UCSD-AML1 (cell line): ENCODE results near the gene MYH6.
A peak's percentile ranks its signal among the peaks of the same experiment; 100 is the strongest.

Experiments
- DNase-seq: peaks from one replicate; lab custom pipeline; 2025; ENCODE audit not compliant: unreplicated experiment; lab: John Stamatoyannopoulos, UW

The MYH6 gene

DNA sequence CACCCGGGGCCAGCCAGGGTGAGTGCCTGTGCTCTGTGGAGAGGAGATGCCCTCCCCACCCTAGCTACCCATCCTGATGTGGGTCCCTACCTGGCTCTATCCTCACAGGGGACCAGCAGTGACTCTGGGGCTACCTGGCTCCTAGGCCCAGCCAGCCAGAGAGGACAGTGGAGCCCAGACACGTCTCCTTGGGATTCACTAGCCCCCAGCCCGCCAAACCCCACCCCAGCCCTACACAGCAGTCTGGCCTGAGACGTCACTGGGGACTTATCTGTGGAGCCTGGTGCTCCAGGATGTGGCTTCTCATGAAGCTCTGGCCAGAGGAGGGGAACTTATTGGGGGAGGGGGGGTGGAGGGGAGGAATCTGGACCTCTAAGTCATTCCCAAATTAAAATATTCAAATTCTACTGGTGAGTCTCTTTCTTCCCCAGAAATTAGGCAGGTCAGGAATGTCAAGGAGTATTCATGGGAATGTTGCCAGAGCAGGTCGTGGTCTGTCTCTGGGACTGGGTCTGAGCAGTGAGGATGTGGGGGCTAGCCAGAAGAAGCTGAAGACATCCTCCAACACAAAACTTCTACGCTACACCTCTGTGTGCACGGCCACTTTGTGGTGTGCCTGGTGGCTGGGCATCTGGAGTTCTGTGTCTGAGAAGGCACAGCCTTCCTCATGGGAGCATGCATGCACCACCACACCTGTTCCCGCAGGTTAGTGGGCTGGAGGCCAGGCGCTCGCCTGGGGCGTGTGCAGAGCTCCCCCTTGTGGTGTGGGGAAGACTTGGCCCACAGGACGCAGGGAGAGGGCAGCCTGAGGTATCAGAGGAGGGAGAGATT lies 28.5 kb downstream of the MYH6 start:
- peak; percentile 59 for DNase-seq

DNA sequence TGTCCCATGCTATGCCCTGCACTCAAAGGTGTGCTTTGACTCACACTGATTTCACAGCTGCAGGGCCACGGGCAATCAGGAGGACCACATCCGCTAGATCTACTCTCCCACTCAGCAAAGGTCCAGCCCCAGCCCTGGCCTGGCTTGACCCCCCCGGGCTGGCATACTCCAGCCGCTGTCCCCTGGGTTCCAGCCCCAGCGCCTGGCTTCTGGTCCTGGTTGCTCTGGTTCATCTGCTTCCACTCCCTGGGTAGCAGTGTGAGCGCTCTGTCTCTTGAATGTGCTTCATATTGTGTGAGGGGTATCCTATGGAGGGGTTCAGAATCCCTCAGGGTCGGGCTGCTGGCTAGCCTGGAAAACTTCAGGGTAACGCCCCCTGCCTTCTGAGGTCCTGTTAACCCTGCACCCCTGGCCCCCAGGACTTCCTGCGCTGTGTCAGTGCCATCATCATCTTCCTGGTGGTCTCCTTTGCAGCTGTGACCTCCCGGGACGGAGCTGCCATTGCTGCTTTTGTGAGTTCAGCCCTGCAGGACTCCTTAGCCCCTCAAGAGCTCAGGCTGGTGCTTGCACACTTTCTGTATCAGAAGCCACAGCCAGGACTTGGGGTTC lies 29.4 kb downstream of the MYH6 start:
- DNase-seq: no peak

DNA sequence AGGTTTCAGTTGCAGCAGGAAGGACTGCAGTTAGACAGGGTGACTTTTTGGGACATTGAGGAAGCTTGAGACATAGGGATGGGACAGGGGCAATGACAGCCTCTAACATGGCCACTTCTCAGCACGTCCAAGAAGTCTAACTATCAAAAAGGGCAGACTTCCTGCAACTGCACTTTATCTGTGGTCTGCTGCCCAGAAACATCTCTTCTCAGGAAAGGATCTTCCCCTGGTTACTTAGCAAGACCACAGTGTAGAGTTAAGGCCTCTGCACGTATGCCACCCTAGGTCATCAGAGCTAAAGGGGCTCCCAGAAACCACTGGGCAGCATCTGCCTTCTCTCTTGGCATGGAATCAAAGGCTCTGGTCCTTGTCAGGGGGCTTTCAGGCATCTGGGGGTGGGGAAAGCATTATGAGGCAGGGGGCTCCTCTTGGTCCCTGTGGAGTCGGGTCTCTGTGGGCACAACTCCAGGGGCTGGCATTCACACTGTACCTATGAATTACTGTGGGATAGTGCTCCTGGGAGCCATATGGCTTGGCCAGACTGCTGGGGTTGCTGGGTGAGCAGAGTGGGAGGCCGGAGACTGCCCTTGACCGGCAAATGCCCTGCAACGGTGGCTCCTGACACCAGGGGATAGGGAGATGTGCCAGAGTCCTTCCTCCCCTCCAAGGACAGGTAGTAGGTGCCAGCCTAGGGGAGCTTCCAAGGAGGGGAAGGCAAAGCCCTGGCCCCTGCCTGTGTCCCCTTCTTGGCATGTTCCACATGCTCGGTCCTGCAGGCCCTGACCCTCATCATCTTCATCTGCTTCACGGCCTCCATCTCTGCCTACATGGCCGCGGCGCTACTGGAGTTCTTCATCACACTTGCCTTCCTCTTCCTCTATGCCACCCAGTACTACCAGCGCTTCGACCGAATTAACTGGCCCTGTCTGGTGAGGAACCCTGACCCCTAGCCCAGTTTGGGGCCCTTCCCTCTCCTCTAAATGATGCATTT lies 30.2 kb downstream of the MYH6 start:
- DNase-seq: peak; percentile 36

DNA sequence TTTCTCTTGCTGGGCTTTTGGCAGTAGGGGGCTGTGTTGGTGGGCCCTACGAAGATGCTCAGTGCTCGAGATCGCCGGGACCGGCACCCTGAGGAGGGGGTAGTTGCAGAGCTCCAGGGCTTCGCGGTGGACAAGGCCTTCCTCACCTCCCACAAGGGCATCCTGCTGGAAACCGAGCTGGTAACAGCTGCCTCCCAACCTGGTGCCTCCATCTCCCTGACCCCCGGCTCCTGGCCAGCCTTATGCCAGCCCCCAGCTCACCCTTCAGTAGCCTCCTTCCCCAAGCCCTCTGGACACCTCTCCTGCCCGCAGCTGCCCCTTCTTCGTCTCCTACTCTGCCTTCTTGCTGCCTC lies 30.9 kb downstream of the MYH6 start:
- no peak for DNase-seq

DNA sequence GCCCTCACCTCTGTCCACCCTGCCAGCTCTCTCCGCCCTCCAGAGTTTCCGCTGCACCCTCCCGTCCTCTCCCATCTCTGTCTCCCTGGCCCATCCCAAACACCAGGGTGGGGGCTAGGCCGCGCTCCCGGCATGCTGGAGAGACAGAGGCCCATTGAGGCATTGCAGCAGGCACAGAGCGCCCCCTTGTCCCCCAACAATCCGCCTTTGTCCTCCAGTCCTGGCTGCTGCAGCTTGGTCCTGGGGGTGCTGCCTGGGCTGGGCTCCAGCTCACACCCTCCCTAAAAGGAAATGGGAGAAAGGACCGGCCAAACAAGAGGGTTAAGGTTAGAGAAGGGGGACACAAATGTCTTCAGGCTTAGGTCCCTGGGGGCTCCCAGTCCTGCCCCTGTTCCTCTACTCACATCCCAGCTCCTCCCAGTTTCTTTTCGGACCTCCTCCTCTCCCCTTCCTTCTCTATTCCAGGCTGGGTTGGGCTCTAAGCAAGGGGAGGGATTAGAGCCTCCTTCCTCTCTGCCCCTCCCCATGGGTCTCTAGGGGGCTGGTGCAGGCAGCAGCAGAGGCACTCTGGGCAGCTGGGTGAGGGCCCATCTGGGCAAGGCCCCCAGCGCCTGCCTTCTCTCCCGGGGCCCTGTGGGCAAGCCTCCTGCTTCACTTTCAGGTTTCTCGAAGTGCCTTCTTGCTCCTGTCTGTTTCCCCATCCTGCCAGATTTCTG lies 31.4 kb downstream of the MYH6 start, which contains the start of gene CMTM5:
Gene CMTM5 (plus strand): TSS at position 565 of the 716 bp plus-strand sequence. CDS start 206 bp downstream, outside the sequence.
- DNase-seq: peak; percentile 40

DNA sequence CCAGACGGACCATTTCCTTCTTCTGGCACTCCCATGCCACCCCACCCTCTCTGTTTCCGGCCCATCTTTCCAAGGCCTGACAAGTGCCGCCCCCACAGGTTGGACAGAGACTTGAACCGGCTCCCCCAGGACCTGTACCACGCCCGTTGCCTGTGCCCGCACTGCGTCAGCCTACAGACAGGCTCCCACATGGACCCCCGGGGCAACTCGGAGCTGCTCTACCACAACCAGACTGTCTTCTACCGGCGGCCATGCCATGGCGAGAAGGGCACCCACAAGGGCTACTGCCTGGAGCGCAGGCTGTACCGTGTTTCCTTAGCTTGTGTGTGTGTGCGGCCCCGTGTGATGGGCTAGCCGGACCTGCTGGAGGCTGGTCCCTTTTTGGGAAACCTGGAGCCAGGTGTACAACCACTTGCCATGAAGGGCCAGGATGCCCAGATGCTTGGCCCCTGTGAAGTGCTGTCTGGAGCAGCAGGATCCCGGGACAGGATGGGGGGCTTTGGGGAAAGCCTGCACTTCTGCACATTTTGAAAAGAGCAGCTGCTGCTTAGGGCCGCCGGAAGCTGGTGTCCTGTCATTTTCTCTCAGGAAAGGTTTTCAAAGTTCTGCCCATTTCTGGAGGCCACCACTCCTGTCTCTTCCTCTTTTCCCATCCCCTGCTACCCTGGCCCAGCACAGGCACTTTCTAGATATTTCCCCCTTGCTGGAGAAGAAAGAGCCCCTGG lies 32.4 kb downstream of the MYH6 start:
- DNase-seq: no peak

DNA sequence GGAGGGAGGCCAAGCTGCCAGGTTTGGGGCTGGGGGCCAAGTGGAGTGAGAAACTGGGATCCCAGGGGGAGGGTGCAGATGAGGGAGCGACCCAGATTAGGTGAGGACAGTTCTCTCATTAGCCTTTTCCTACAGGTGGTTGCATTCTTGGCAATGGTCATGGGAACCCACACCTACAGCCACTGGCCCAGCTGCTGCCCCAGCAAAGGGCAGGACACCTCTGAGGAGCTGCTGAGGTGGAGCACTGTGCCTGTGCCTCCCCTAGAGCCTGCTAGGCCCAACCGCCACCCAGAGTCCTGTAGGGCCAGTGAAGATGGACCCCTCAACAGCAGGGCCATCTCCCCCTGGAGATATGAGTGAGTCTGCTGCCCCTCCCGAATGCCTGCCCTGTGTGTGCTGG lies 35.0 kb downstream of the MYH6 start:
- DNase-seq: no peak

DNA sequence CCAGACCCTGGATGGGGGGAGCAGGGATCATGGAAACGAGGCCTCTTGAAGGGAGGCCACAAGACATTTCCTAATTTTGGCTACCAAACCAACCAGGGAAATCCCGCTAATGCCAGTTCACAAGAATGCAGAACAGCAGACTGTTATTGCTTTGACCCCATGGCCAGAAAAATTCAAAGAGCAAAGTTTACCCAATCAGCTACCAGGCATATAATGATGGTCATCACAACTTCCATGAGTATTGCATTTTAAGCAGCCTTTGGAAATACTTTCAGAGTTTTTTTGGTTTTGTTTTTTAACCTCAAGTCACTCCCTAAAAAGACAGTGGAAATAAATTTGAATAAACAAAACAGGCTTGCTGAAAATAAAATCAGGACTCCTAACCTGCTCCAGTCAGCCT lies 35.6 kb downstream of the MYH6 start, which contains the start of gene IL25:
Gene IL25 (plus strand): TSS at position 301 of the 400 bp plus-strand sequence.
- DNase-seq: no peak

DNA sequence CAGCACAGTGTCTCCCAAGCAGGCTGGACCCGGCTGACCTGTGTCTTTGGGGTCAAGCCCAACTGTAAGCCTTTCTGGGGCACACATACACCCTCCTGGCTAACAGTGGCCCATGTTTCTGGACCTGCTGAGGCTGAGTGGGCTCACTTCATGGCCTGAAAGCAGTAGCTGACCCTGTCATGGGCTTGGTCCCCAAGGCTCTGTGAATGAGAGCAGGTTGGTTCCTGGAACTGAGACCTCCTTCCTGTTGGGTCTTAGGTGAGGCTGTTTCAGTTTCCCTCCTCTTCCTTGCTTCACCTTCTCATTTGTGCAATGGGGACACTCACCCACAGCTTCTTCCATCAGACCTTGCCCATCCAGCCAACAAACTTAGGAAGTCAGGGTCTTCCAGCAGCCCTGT lies 36.2 kb downstream of the MYH6 start:
- no peak for DNase-seq

DNA sequence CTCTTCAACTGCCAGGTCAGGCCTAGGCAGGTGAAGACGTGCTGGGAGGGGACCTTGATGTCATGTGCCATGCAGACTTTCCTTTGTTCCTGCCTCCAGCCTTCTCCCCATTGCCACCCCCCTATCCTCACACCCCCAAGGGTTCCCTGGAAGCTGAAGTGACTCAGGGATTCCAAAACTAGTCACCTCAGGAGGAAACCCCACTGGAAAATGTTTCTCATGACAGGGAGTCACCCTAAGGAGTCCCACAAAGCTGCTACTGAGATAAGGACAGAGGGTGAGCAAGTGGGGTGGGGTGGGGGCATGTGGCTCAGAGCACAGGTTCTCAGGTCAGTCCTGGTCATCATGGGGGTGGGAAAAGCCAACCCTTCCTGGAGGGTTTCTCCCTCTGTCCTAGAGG lies 37.9 kb downstream of the MYH6 start:
- no peak for DNase-seq

DNA sequence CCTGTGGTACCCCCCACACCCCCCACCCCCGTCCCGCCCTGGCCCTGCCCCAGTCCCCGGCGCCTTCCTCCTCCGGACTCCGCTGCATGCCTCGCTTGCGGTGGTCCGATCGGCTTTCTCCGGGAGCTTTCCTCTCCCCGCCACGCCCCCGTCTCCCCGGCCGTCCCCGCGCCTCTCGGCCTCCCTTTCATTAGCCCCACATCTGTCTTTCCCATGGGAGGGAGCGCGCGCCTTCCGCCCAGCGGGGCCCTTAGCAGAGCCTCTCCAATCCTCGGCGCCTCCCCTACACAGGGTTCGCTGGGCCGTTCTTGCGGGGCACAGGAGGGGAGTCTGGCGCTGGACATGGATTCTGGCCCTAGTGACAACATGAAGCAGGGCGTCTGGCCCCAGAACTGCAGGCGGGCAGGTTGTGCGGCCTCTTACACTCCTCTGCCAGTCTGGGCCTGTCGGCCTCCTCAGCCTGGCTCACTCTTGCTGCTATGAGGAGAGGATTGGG lies 41.6 kb downstream of the MYH6 start:
- no peak for DNase-seq

DNA sequence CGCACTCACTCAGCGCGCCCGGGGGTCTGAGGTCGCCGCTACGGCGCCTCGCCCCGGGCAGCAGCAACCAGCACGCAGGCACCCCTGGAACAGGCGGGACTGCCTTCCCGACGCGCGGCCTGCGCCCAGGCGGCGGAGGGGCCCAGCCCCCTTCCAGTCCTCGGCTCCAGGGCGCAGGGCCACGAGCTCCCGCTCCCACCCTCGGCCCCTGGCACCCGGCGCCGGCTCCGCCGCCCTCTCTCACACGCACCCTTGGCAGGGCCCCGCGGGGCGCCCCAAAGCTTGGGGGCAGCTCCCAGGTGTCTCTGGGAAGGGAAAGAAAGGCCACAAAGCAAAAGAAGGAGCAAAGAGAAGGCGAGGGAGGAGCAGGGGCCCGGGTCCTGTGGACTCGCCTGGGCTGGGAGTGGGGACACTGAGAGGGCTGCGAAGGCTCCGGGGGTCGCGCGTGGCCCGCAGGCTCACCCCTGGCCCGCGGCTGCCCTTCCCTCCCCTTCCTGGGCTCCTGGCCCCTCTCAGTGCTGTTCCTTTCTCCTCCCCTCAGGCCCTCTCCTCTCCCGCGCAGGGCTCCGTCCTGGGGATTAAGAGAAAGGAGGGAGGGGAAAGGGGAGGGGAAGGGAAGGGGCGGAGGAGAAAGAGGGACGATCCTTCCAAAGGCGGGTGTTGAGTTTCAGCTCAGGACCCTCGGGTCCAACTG lies 42.2 kb downstream of the MYH6 start:
- DNase-seq: no peak

DNA sequence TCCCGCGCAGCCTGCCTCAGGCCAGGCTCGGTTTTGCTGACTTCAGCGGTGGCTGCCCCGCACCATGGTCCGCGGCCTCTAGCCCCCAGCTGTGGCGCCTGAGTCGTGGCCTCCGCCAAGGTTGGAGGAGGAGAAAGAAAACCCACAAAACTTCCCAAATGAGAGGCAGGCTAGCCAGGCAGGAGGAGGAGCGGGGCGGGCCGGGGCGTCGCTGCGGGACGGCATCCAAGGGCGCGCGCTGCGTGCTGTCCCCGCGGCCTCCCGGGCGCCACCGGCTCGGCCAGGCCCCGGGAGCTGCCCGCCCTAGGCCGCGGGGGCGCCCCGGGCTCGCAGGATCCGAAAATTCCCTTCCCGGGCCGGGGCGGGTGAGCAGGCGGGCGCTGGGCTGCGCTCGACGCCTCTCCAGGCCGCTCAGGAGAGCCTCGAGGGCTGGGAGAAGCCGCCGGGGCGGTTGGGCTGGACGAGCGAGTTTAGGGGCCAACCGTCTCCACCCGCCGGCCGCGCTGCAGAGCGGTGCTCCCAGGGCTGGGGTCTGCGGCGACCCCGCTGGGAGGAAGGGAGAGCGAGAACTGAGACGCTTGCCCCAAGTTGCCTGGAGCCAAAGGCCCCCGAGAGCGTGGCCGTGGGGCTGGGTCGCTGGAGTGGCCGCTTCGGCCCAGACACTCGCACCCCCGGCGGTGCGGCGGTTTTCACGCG lies 42.9 kb downstream of the MYH6 start, which contains the start of gene EFS:
Gene EFS (minus strand): TSS at position 137 of the 696 bp plus-strand sequence. CDS start 147 bp downstream, outside the sequence.
- DNase-seq: no peak

DNA sequence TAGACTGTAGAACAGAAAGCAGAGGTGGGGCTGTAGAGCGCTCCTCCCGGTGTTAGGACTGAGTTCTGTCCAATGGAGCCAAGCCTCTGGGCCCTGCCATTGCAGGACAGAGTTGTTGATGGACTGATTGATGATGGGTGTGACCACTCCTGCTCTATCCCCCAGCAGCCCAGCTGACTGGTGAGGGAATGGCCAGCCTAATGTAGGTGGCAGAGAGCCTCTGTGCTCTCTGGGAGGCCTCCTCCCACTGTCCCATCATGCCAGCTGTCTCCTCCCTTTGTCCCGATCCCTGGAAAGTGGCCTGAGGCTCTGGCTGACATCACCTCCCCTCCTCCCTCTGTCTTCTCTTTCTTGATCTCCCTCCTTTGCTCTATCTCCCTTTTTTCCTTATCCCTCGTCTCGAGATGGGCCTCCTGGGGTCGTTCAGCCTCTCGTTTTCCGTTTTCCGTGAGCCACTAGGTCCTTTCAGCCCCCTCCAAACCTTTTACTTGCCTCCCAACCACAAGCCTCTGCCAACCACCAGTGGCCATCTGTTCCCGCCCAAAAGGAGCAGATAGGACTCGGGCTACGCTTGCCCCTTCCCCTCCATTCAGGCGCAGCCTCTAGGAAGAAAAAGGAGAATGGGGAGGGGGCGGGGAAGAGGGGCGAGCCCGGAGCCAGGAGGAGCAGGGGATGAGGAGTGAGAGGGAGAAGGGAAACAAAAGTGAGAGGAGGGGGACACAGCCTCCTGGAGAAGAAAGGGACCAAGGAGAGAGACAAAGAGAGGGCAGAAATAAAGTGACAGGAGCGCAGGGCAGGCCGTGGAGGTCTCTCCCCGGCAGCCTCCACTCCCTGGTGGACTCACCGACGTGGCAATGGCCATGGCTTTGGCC lies 43.7 kb downstream of the MYH6 start:
- DNase-seq: no peak

DNA sequence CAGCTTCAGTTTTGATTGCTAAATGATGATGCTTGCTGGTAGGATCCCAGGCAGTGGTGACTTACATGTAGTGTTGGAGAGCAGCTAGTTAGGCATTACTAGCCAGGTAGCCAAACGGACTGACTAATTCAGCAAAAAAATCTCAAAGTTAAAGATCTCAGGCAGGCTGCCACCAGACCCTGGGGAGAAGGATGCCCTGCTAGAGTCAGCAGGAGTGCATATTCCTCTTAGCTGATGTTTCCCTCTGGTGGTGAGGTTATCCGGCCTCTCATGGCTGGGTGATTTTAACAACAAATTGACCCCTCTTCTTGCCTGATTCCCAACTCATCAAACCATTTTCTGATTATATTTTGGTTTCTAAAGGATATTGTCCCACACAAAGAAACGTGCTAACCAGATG lies 45.9 kb downstream of the MYH6 start:
- DNase-seq: no peak

DNA sequence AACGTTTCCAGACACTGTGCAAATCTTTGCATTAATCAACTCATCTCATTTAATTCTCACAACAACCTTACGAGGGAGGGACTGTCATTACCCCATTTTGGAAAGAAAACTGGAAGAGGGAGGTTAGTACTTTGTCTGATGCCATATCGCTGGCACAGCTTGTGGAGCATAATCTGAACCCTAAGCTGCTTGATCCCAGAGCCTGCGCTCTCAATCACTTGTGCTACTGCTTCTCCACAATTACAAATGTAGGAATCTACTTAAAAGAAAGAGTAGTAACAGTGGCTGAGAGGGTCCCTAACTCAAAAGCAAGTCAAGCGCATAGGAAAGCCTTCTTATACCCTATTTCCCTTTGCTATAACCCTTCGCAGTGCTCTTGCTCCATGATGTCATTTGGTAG lies 46.3 kb downstream of the MYH6 start:
- no peak for DNase-seq

DNA sequence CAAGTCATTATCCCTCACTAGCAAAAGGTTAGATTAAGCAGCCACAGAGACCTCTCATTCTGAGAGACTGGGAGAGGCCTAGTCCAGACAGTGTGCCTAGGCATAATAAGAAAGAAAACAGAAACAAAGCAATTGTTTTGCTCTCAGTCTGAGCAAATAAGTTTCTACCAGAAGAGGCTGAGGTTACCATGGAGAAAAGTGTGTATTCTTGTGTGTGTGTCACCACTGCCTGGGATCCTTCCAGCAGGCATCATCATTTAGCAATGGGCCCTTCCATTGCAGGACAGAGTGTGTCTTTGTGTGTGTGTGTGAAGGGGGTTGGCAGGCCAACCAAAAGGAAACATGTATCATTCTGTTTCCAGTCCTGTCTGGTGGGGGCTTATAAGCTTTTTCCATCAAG lies 46.8 kb downstream of the MYH6 start:
- no peak for DNase-seq

DNA sequence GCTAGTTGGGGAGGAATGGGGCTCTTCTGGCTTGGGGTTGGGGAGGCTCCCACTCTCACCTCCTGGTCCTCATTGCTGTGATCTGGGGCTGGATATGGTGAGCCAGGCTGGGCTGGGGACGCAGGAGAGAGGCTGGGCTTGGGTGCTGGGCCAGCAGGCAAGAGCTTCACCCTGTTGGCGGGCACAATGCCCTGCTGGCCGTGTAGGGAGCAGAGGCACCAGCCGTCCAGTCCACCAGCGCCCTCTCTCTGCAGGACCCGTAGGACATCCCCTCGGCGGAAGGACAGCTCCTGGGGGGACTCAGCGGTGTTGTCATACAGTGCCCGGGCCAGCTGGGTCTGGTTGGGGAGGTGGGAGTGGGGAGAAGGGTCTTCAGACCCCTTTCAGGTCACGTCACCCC lies 47.6 kb downstream of the MYH6 start:
- no peak for DNase-seq
